ENCODE results near the gene REG1B. TPM values are rescaled to one million over a fixed set of nuclear protein-coding genes. Genes with fewer than 3 reads are reported as not detected.

REG1B gene
- total RNA-seq, 4 donors from 2014 or later, result not detected

- no peak for TF ChIP-seq CTCF (IDR thresholded peaks at IDR 0.05; ENCODE audit: low read depth)
Measured at GRCh38 chr2:79101024-79101423, 13.2 kb upstream of the REG1B start.

- TF ChIP-seq CTCF (IDR thresholded peaks at IDR 0.05; ENCODE audit: low read depth), result no peak
Measured at GRCh38 chr2:79100285-79100684, 12.5 kb upstream of the REG1B start.

GRCh38 chr2:79099140-79099686 lies 11.4 kb upstream of the REG1B start:
- no peak for TF ChIP-seq CTCF (IDR thresholded peaks at IDR 0.05; ENCODE audit: low read depth)

- TF ChIP-seq CTCF (IDR thresholded peaks at IDR 0.05; ENCODE audit: low read depth), result no peak
Measured at GRCh38 chr2:79097843-79098242, 10.1 kb upstream of the REG1B start.

- no peak for TF ChIP-seq CTCF (IDR thresholded peaks at IDR 0.05; ENCODE audit: low read depth)
Measured at GRCh38 chr2:79090693-79091092, 2.9 kb upstream of the REG1B start.

- TF ChIP-seq CTCF (IDR thresholded peaks at IDR 0.05; ENCODE audit: low read depth), result no peak
Measured at GRCh38 chr2:79086255-79086654, 1.5 kb downstream of the REG1B start.

- TF ChIP-seq CTCF (IDR thresholded peaks at IDR 0.05; ENCODE audit: low read depth), result no peak
Measured at GRCh38 chr2:79085382-79085781, 2.4 kb downstream of the REG1B start.
